ENCODE results near the gene INPP5J. TPM values are rescaled to one million over a fixed set of nuclear protein-coding genes. Genes with fewer than 3 reads are reported as not detected.
"Not testable (repeated sequence)": the region's sequence is repeated elsewhere in the genome, so short reads cannot be mapped to it uniquely, and the experiment has no call there.

INPP5J gene
- total RNA-seq (2021) (4.6 and 4.8 TPM in 2 replicates), Bru-seq, nascent RNA (percentile 30 among the genes with signal in this experiment), BruChase-seq, experiment 1, labeled RNA remaining after a 2-hour chase (percentile 28 among the genes with signal in this experiment), BruChase-seq, experiment 2, labeled RNA remaining after a 6-hour chase (percentile 44 among the genes with signal in this experiment)
- long read RNA-seq, partial matches to known transcripts = 7 of 15 reads
- long read RNA-seq, other reads (novel, unspliced or antisense) = 6 of 15 reads

GRCh38 chr22:31122532-31123291 is at the start of gene INPP5J:
Gene INPP5J, plus strand, starts transcription at chr22:31122966. Its CDS starts 49 bp downstream, at chr22:31123015.
- DNase-seq (ENCODE audit: low spot score) = peak; percentile 64
- no peaks in the 10 kb centered on the region for H3K9me3 ChIP-seq (ENCODE audit: low read depth, low read length, poor library complexity, severe bottlenecking)
- TF ChIP-seq EZH2 (IDR thresholded peaks at IDR 0.05; ENCODE audit: borderline replicate concordance, low read depth, low read length, poor library complexity, severe bottlenecking) (no peak), CTCF (conservative IDR thresholded peaks at IDR 0.05; ENCODE audit: low read depth, low read length) (no peak)
- H3K36me3 ChIP-seq (ENCODE audit: insufficient read depth, low read length, poor library complexity, severe bottlenecking) = no peaks in the 10 kb centered on the region
- intact Hi-C loops (cut with micrococcal nuclease; ENCODE audit: unreplicated experiment) = no loop called here
- H3K4me1 ChIP-seq (ENCODE audit: insufficient read depth, low read length, poor library complexity, severe bottlenecking) = peaks cover 9% of the 10 kb centered on the region
- POLR2A ChIA-PET (ENCODE audit: low non-redundant PET) = no interaction called here
- H3K27me3 ChIP-seq (replicated peaks; ENCODE audit: insufficient read depth, low read depth, low read length, poor library complexity) = no peaks in the 10 kb centered on the region
- peak within 1 kb of the TSS; percentile 60 for H3K4me3 ChIP-seq (ENCODE audit: low read depth, low read length, poor library complexity, severe bottlenecking)
- CTCF ChIA-PET = interaction anchor here (1.1 kb wide), 1 partner anchor 15 kb away, joined by 3 read pairs; the partner anchor contains the start of gene SELENOM
- peak within 1 kb of the TSS; percentile 72 for H3K27ac ChIP-seq (ENCODE audit: low read depth, low read length, poor library complexity, severe bottlenecking)
- no TSS peak for BruUV-seq (replicated peaks)

GRCh38 chr22:31073125-31073524 is 49.6 kb upstream of the INPP5J start:
- H3K9me3 ChIP-seq (ENCODE audit: low read depth, low read length, poor library complexity, severe bottlenecking); H3K4me1 ChIP-seq (ENCODE audit: insufficient read depth, low read length, poor library complexity, severe bottlenecking); H3K27ac ChIP-seq (ENCODE audit: low read depth, low read length, poor library complexity, severe bottlenecking); intact Hi-C loops (cut with micrococcal nuclease; ENCODE audit: unreplicated experiment); H3K4me3 ChIP-seq (ENCODE audit: low read depth, low read length, poor library complexity, severe bottlenecking); H3K27me3 ChIP-seq (replicated peaks; ENCODE audit: insufficient read depth, low read depth, low read length, poor library complexity); H3K36me3 ChIP-seq (ENCODE audit: insufficient read depth, low read length, poor library complexity, severe bottlenecking); BruUV-seq (replicated peaks); POLR2A ChIA-PET (ENCODE audit: low non-redundant PET); DNase-seq (ENCODE audit: low spot score): not testable (repeated sequence)
- CTCF ChIA-PET = interaction anchor here (0.7 kb wide), 1 partner anchor 201 kb away, joined by 4 read pairs; no protein-coding TSS in a partner anchor

- POLR2A ChIA-PET (ENCODE audit: low non-redundant PET); H3K27ac ChIP-seq (ENCODE audit: low read depth, low read length, poor library complexity, severe bottlenecking); H3K27me3 ChIP-seq (replicated peaks; ENCODE audit: insufficient read depth, low read depth, low read length, poor library complexity); BruUV-seq (replicated peaks); H3K9me3 ChIP-seq (ENCODE audit: low read depth, low read length, poor library complexity, severe bottlenecking); H3K36me3 ChIP-seq (ENCODE audit: insufficient read depth, low read length, poor library complexity, severe bottlenecking); H3K4me3 ChIP-seq (ENCODE audit: low read depth, low read length, poor library complexity, severe bottlenecking); CTCF ChIA-PET; intact Hi-C loops (cut with micrococcal nuclease; ENCODE audit: unreplicated experiment); DNase-seq (ENCODE audit: low spot score); H3K4me1 ChIP-seq (ENCODE audit: insufficient read depth, low read length, poor library complexity, severe bottlenecking): not testable (repeated sequence)
These were observed 49.1 kb upstream of the INPP5J start for GRCh38 chr22:31073545-31074145.

- no peak overlapping the region for H3K4me3 ChIP-seq (ENCODE audit: low read depth, low read length, poor library complexity, severe bottlenecking)
- H3K9me3 ChIP-seq (ENCODE audit: low read depth, low read length, poor library complexity, severe bottlenecking) = no peaks in the 10 kb centered on the region
- POLR2A ChIA-PET (ENCODE audit: low non-redundant PET) = no interaction called here
- no peak for DNase-seq (ENCODE audit: low spot score)
- H3K36me3 ChIP-seq (ENCODE audit: insufficient read depth, low read length, poor library complexity, severe bottlenecking) = no peaks in the 10 kb centered on the region
- H3K27ac ChIP-seq (ENCODE audit: low read depth, low read length, poor library complexity, severe bottlenecking) = no peak overlapping the region
- BruUV-seq (replicated peaks) = no TSS peak
- intact Hi-C loops (cut with micrococcal nuclease; ENCODE audit: unreplicated experiment) = no loop called here
- no peaks in the 10 kb centered on the region for H3K27me3 ChIP-seq (replicated peaks; ENCODE audit: insufficient read depth, low read depth, low read length, poor library complexity)
- CTCF ChIA-PET = no interaction called here
- no peak for TF ChIP-seq EZH2 (IDR thresholded peaks at IDR 0.05; ENCODE audit: borderline replicate concordance, low read depth, low read length, poor library complexity, severe bottlenecking)
- no peak for TF ChIP-seq CTCF (conservative IDR thresholded peaks at IDR 0.05; ENCODE audit: low read depth, low read length)
- H3K4me1 ChIP-seq (ENCODE audit: insufficient read depth, low read length, poor library complexity, severe bottlenecking) = no peaks in the 10 kb centered on the region
These were observed 46.8 kb upstream of the INPP5J start for GRCh38 chr22:31075961-31076360.

Data from A673 (cell line).